Fibroblast of pulmonary artery (primary cell): Measurements from ENCODE around the gene ELMO1.

Source experiments
- DNase-seq: peaks from one replicate; pipeline ENCODE4 v3.0.0-alpha.2; 2010; ENCODE audit warnings: low read depth
- H3K4me3 ChIP-seq: replicated peaks from 2 replicates; pipeline ENCODE4 v1.5.1; 2011; ENCODE audit warnings: low read depth, mild to moderate bottlenecking, control low read depth, low read length, moderate library complexity
- CTCF ChIP-seq: IDR thresholded peaks from 2 replicates; pipeline ENCODE4 v1.5.1; 2011; ENCODE audit warnings: mild to moderate bottlenecking, control low read depth, low read length, inconsistent platforms; ENCODE audit errors: missing control alignments

ELMO1 gene

DNA sequence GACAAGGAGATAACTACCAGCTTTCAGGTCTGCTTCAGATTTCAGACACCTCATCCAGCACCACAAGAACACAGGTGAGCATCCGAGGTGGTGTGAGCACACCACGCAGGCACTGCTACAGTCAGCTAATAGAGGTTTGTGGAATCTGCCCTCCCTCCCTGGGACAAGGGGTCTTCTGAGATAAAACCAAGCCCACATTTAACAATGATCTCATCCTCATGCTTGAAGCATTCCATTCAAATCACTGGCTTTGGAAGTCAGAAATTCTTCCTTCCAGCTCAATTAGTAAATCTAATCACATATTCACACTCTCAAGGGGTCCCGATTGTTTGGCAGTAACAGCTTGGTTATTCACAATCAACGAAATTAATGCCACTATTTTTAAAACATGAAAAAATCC is 331.4 kb downstream of the ELMO1 start:
- DNase-seq, result no peak
- H3K4me3 ChIP-seq, result no peak overlapping the region
- no peak for TF ChIP-seq CTCF

DNA sequence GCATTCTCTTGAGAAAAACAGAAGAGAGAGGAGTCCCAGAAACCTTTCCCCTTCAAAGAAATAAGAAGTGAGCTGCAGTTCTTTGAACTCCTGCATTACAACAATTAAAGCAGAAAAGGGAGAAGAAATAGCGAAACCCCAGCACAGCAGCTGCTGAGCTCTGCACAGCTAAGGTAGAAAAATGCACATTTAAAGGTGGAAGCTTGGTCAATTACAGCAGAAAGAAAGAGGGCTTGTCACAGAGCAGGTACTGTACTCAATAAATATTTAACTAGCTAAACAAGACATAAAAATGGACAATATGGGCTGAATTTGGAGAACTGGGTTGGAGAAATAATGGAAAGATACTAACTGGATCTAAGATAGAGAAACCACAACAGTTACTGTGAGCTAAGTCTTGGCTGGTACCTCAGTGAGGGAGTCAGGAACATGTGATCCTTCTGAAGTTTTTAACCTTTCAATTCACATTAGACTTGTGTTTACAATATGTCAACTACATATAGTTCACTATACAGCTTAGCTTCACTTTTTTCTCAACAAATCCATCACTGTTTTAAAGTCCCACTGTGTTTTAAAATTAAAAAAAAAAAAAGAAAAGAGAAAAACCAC is 332.5 kb downstream of the ELMO1 start:
- no peak overlapping the region for H3K4me3 ChIP-seq
- DNase-seq, result no peak
- no peak for TF ChIP-seq CTCF

- H3K4me3 ChIP-seq, result no peak overlapping the region
- no peak for TF ChIP-seq CTCF
- no peak for DNase-seq
Observed at GRCh38 chr7:37113661-37114355, 334.9 kb downstream of the ELMO1 start.

- H3K4me3 ChIP-seq, result no peak overlapping the region
- TF ChIP-seq CTCF, result no peak
- DNase-seq, result no peak
Observed at GRCh38 chr7:37112876-37113275, 335.8 kb downstream of the ELMO1 start.

DNA sequence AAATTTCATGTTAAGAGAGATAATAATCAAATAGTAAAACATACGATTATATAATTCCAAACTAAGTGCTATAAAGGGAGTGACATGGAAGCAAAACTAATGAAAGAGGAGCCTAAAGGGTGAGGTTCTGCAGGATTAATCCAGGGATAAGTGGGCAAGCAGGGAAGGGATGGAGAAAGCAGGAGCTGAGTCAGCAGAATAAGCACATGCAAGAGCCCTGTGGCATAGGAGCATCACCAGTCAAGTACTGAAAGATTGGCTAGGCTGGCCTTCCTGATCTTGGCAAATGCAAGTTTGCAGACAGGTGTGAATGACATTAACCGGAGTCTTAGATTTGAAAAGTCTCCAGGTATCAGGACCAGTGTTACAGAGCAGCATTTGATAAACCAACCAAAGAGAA is 336.4 kb downstream of the ELMO1 start:
- H3K4me3 ChIP-seq, result no peak overlapping the region
- DNase-seq, result no peak
- TF ChIP-seq CTCF, result no peak

DNA sequence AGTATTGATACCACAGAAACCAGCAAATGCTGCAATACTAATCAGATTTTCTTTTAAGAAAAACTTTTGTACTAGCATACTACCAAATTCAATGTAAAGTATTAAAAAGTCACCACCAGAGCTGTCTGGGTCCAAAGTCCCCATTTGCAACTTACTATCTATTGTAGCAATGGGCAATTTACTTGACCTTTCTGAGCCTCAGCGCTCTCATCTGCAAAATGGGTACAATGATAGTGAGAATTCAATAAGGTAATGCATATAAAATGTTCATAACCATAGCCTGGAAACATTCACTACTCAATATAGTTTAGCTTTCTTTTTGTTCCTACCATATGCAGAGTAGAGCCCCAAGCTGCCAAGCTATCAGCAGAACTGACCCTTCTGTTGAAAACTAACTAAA is 337.2 kb downstream of the ELMO1 start:
- TF ChIP-seq CTCF, result no peak
- no peak overlapping the region for H3K4me3 ChIP-seq
- DNase-seq, result no peak

GRCh38 chr7:37110660-37111424 is 337.8 kb downstream of the ELMO1 start:
- no peak for TF ChIP-seq CTCF
- DNase-seq, result no peak

More at GRCh38 chr7:37110660-37111424, 337.8 kb downstream of the ELMO1 start:
- no peak overlapping the region for H3K4me3 ChIP-seq
